Endodermal cell (in vitro differentiated cells): ENCODE measurements around the gene LCN1. TPM values are rescaled to one million over a fixed set of nuclear protein-coding genes. Genes with fewer than 3 reads are reported as not detected.

ENCODE experiments used
- DNase-seq: peaks from one replicate; pipeline ENCODE4 v3.0.0-alpha.2; 2017
- H3K27ac ChIP-seq: 2 replicates; pipeline ENCODE4 v1.5.1; 2013; ENCODE audit warnings: mild to moderate bottlenecking, low read depth, low read length, moderate library complexity
- H3K27me3 ChIP-seq: 2 replicates; pipeline ENCODE4 v1.6.1; 2013; ENCODE audit warnings: mild to moderate bottlenecking, low read length, moderate library complexity; ENCODE audit not compliant: insufficient read depth, control insufficient read depth, poor library complexity, severe bottlenecking
- H3K36me3 ChIP-seq: 2 replicates; pipeline ENCODE4 v1.7.0; 2013; ENCODE audit warnings: mild to moderate bottlenecking, low read length, moderate library complexity; ENCODE audit not compliant: control insufficient read depth, insufficient read depth
- H3K4me1 ChIP-seq: one replicate; pipeline ENCODE4 v1.7.0; 2013; ENCODE audit warnings: low read length; ENCODE audit not compliant: control insufficient read depth, insufficient read depth
- H3K4me3 ChIP-seq: 2 replicates; pipeline ENCODE4 v1.5.1; 2013; ENCODE audit warnings: mild to moderate bottlenecking, low read length, moderate library complexity
- H3K9ac ChIP-seq: 2 replicates; pipeline ENCODE4 v1.6.1; 2013; ENCODE audit warnings: mild to moderate bottlenecking, low read length, moderate library complexity; ENCODE audit not compliant: poor library complexity, severe bottlenecking; ENCODE audit errors: extremely low read depth
- H3K9me3 ChIP-seq: 2 replicates; pipeline ENCODE4 v1.6.1; 2013; ENCODE audit warnings: mild to moderate bottlenecking, low read length, moderate library complexity; ENCODE audit not compliant: control insufficient read depth
- H3K27ac Mint-ChIP-seq: 2 replicates; pipeline ENCODE4 v1.8.0; 2020; ENCODE audit warnings: mixed read lengths
- H3K27me3 Mint-ChIP-seq: 2 replicates; pipeline ENCODE4 v1.8.0; 2021; ENCODE audit warnings: mild to moderate bottlenecking, mixed read lengths; ENCODE audit not compliant: insufficient read depth
- H3K36me3 Mint-ChIP-seq: 2 replicates; pipeline ENCODE4 v1.8.0; 2020; ENCODE audit warnings: low read depth, mixed read lengths
- H3K4me1 Mint-ChIP-seq: 2 replicates; pipeline ENCODE4 v1.8.0; 2020; ENCODE audit warnings: mixed read lengths
- H3K4me3 Mint-ChIP-seq: 2 replicates; pipeline ENCODE4 v1.8.0; 2020; ENCODE audit warnings: mild to moderate bottlenecking, moderate library complexity, mixed read lengths
- H3K9me3 Mint-ChIP-seq: 2 replicates; pipeline ENCODE4 v1.8.0; 2020; ENCODE audit warnings: mild to moderate bottlenecking, mixed read lengths
- CTCF ChIP-seq: fragments of 200-600 bp; sonication (generic); conservative IDR thresholded peaks from 2 replicates; pipeline ENCODE4 v1.5.0; 2021; ENCODE audit warnings: antibody characterized with exemption, mild to moderate bottlenecking
- WGBS, 2 experiments: methylation state at CpG; one replicate each; pipeline versions ENCODE4 v1.1.5 to v1.1.7; 2013; ENCODE audit warnings: missing lambda C conversion rate in 2 of 2, mixed read lengths in 1 of 2; ENCODE audit not compliant: insufficient coverage in 1 of 2, insufficient read length in 1 of 2; 5-methylcytosine and 5-hydroxymethylcytosine counted together
- total RNA-seq, 2 donors: library from RNA; stranded (reverse); fragmentation: NEBNext Ultra II Directional in 1 of 2; extraction: Animal tissue kit (Norgen Biotek cat#: 25700) in 1 of 2; gene quantifications; 2 replicates in 1 of 2; 3 replicates in 1 of 2; pipeline ENCODE4 v1.2.1, GENCODE V29; 2021

Gene LCN1
- total RNA-seq, 2 donors from 2014 or later = not detected

- peaks cover 26% of the 10 kb centered on the region for H3K36me3 Mint-ChIP-seq
- peak within 1 kb of the TSS; percentile 64 for H3K9ac ChIP-seq
- H3K4me1 Mint-ChIP-seq = peaks cover 8% of the 10 kb centered on the region
- H3K9me3 ChIP-seq = no peaks in the 10 kb centered on the region
- peak; percentile 97 for DNase-seq
- no peaks in the 10 kb centered on the region for H3K27me3 ChIP-seq
- peak within 1 kb of the TSS; percentile 84 for H3K4me3 ChIP-seq
- peak within 1 kb of the TSS; percentile 83 for H3K4me3 Mint-ChIP-seq
- 0% methylated on average over 27 to 92 of the region's 92 CpGs for WGBS, 2 experiments
- H3K27me3 Mint-ChIP-seq = peaks cover 7% of the 10 kb centered on the region
- peaks cover 7% of the 10 kb centered on the region for H3K4me1 ChIP-seq
- H3K9me3 Mint-ChIP-seq = no peaks in the 10 kb centered on the region
- H3K27ac ChIP-seq = peak within 1 kb of the TSS; percentile 32
- TF ChIP-seq CTCF = peak; percentile 90
- peaks cover 37% of the 10 kb centered on the region for H3K36me3 ChIP-seq
- peak within 1 kb of the TSS; percentile 93 for H3K27ac Mint-ChIP-seq
These were observed 20.5 kb upstream of the LCN1 start, which contains the start of gene MRPS2 for GRCh38 chr9:135500525-135501260. TSS of gene MRPS2 (plus strand) at chr9:135500682. CDS start at chr9:135500711, 29 bp downstream.

GRCh38 chr9:135501261-135502167, 19.7 kb upstream of the LCN1 start:
- Mint-ChIP-seq H3K4me1 (peaks cover 8% of the 10 kb centered on the region), H3K27ac (peak overlapping the region; percentile 55), H3K9me3 (no peaks in the 10 kb centered on the region), H3K36me3 (peaks cover 26% of the 10 kb centered on the region), H3K27me3 (peaks cover 7% of the 10 kb centered on the region), H3K4me3 (peak overlapping the region; percentile 83)
- Histone ChIP-seq H3K27ac (no peak overlapping the region), H3K9me3 (no peaks in the 10 kb centered on the region), H3K4me1 (peaks cover 7% of the 10 kb centered on the region), H3K27me3 (no peaks in the 10 kb centered on the region), H3K4me3 (peak overlapping the region; percentile 84), H3K36me3 (peaks cover 37% of the 10 kb centered on the region), H3K9ac (peak overlapping the region; percentile 64)
- DNase-seq = peak; percentile 82
- WGBS, 2 experiments = 46 to 52% methylated on average over 22 to 38 of the region's 38 CpGs
- no peak for TF ChIP-seq CTCF

- Mint-ChIP-seq H3K9me3 (no peaks in the 10 kb centered on the region), H3K27me3 (peaks cover 7% of the 10 kb centered on the region), H3K4me1 (peaks cover 8% of the 10 kb centered on the region), H3K4me3 (peak overlapping the region; percentile 83), H3K36me3 (peaks cover 26% of the 10 kb centered on the region), H3K27ac (no peak overlapping the region)
- DNase-seq = no peak
- H3K36me3 ChIP-seq = peaks cover 37% of the 10 kb centered on the region
- H3K9me3 ChIP-seq = no peaks in the 10 kb centered on the region
- H3K9ac ChIP-seq = no peak overlapping the region
- H3K27me3 ChIP-seq = no peaks in the 10 kb centered on the region
- no peak for TF ChIP-seq CTCF
- peaks cover 7% of the 10 kb centered on the region for H3K4me1 ChIP-seq
- H3K27ac ChIP-seq = no peak overlapping the region
- H3K4me3 ChIP-seq = peak overlapping the region; percentile 84
- 93 to 94% methylated on average over 7 to 15 of the region's 15 CpGs for WGBS, 2 experiments
These were observed 18.9 kb upstream of the LCN1 start for GRCh38 chr9:135502168-135502872.
